PC-9 (cell line): ENCODE measurements around the gene CCNO. TPM values are rescaled to one million over a fixed set of nuclear protein-coding genes. Genes with fewer than 3 reads are reported as not detected.

Source experiments
- BruUV-seq: library from RNA; stranded (reverse); fragments of 400-500 nt; replicated peaks from 2 replicates; lab custom pipeline; 2021; lab: Mats Ljungman, UMichigan
- CTCF ChIA-PET: fragments of 300-600 bp; sonication (Branson Sonifier 250); formaldehyde crosslinking; loops from one replicate; lab custom pipeline; 2022; ENCODE audit warnings: antibody characterized with exemption; lab: Charles Lee
- POLR2A ChIA-PET: fragments of 300-600 bp; sonication (Branson Sonifier 250); formaldehyde crosslinking; loops from one replicate; lab custom pipeline; 2022; ENCODE audit warnings: antibody characterized with exemption; ENCODE audit not compliant: unreplicated experiment; lab: Charles Lee
- DNase-seq, 2 experiments: peaks; one replicate each; pipeline versions ENCODE4 v3.0.0 to v3.0.0-alpha.2; 2015 to 2022; ENCODE audit warnings: mixed read lengths in 1 of 2
- H2AFZ ChIP-seq: fragments of 200-600 bp; sonication (generic); 2 replicates; pipeline ENCODE4 v1.8.1; 2017; ENCODE audit warnings: antibody characterized with exemption
- H3F3A ChIP-seq: fragments of 200-600 bp; sonication (generic); 2 replicates; pipeline ENCODE4 v1.8.1; 2017; ENCODE audit warnings: antibody characterized with exemption, mild to moderate bottlenecking, low read depth; ENCODE audit not compliant: insufficient read depth
- H3K27ac ChIP-seq: fragments of 200-600 bp; sonication (generic); 2 replicates; pipeline ENCODE4 v1.6.1; 2016; ENCODE audit warnings: mixed run types
- H3K27me3 ChIP-seq: fragments of 200-600 bp; sonication (generic); 2 replicates; pipeline ENCODE4 v1.6.1; 2016; ENCODE audit warnings: low read depth, mixed run types; ENCODE audit not compliant: insufficient read depth
- H3K36me3 ChIP-seq: fragments of 200-600 bp; sonication (generic); 2 replicates; pipeline ENCODE4 v1.6.1; 2016; ENCODE audit warnings: low read depth, mixed run types
- H3K4me1 ChIP-seq: fragments of 200-600 bp; sonication (generic); replicated peaks from 2 replicates; pipeline ENCODE4 v1.6.1; 2016; ENCODE audit warnings: mixed run types; ENCODE audit not compliant: insufficient read depth
- H3K4me2 ChIP-seq: fragments of 200-600 bp; sonication (generic); 2 replicates; pipeline ENCODE4 v1.6.1; 2017; ENCODE audit warnings: mixed run types
- H3K4me3 ChIP-seq: fragments of 200-600 bp; sonication (generic); 2 replicates; pipeline ENCODE4 v1.6.1; 2016; ENCODE audit warnings: mixed run types
- H3K79me2 ChIP-seq: fragments of 200-600 bp; sonication (generic); 2 replicates; pipeline ENCODE4 v1.6.1; 2017; ENCODE audit warnings: low read depth, mixed run types
- H3K9me2 ChIP-seq: fragments of 200-600 bp; sonication (generic); 2 replicates; pipeline ENCODE4 v1.8.1; 2017; ENCODE audit warnings: mild to moderate bottlenecking; ENCODE audit not compliant: insufficient read depth
- H3K9me3 ChIP-seq: fragments of 200-600 bp; sonication (generic); 2 replicates; pipeline ENCODE4 v1.8.1; 2016; ENCODE audit warnings: low read depth; ENCODE audit not compliant: insufficient read depth
- H4K20me1 ChIP-seq: fragments of 200-600 bp; sonication (generic); 2 replicates; pipeline ENCODE4 v1.8.1; 2017; ENCODE audit not compliant: insufficient read depth
- CTCF ChIP-seq: fragments of 200-600 bp; sonication (generic); conservative IDR thresholded peaks from 2 replicates; pipeline ENCODE4 v1.6.1; 2017; ENCODE audit warnings: mixed run types, antibody characterized with exemption, mild to moderate bottlenecking, moderate library complexity
- EZH2 ChIP-seq: fragments of 200-600 bp; sonication (generic); IDR thresholded peaks from 2 replicates; pipeline ENCODE4 v1.8.0; 2017; ENCODE audit warnings: antibody characterized with exemption, low read depth
- intact Hi-C: fragments of 100-400 bp; cut with micrococcal nuclease; formaldehyde crosslinking; loops from one replicate; pipeline ENCODE4 v1.10.0; 2022; ENCODE audit not compliant: unreplicated experiment
- total RNA-seq: library from RNA; stranded (reverse); gene quantifications from 2 replicates; pipeline ENCODE4 v1.2.3, GENCODE V29; 2021

CCNO gene
- total RNA-seq, 1 experiment from 2014 or later = 4.7 TPM

GRCh38 chr5:55226934-55227663 is 6.3 kb downstream of the CCNO start, which contains the start of gene MCIDAS:
Gene MCIDAS (minus strand): TSS chr5:55227315. CDS start chr5:55227138, 177 bp downstream.
- peak within 1 kb of the TSS; percentile 80 for H3K4me3 ChIP-seq
- ChIA-PET CTCF (interaction anchor here (0.6 to 0.8 kb wide), 2 partner anchors 43 to 466 kb away, joined by 3 to 4 read pairs; no protein-coding TSS in a partner anchor), POLR2A (no interaction called here)
- H3K9me3 ChIP-seq = no peaks in the 10 kb centered on the region
- H3K9me2 ChIP-seq = no peaks in the 10 kb centered on the region
- peaks cover 14% of the 10 kb centered on the region; the same call in 1 of the 2 replicates for H3F3A ChIP-seq
- H3K79me2 ChIP-seq = no peaks in the 10 kb centered on the region
- H3K4me1 ChIP-seq = peaks cover 14% of the 10 kb centered on the region
- intact Hi-C loops = loop anchor here (2.0 kb wide), 1 partner anchor 54 kb away; the partner anchor contains the start of gene CDC20B
- TF ChIP-seq EZH2 = no peak
- no peak for TF ChIP-seq CTCF
- H3K36me3 ChIP-seq = no peaks in the 10 kb centered on the region
- H2AFZ ChIP-seq = peak within 1 kb of the TSS; percentile 94
- H3K4me2 ChIP-seq = peak within 1 kb of the TSS; percentile 83
- no peaks in the 10 kb centered on the region for H3K27me3 ChIP-seq
- BruUV-seq = no TSS peak
- H3K27ac ChIP-seq = no peak within 1 kb of the TSS
- no peaks in the 10 kb centered on the region for H4K20me1 ChIP-seq
- peak; percentile 40 to 66 for DNase-seq

- no peaks in the 10 kb centered on the region for H3K36me3 ChIP-seq
- no peaks in the 10 kb centered on the region for H3K9me3 ChIP-seq
- H3K9me2 ChIP-seq = no peaks in the 10 kb centered on the region
- H3K4me3 ChIP-seq = peak overlapping the region; percentile 80
- peak; percentile 80 for TF ChIP-seq CTCF
- TF ChIP-seq EZH2 = no peak
- H3K27me3 ChIP-seq = no peaks in the 10 kb centered on the region
- intact Hi-C loops = loop anchor here (2.0 kb wide), 1 partner anchor 53 kb away; the partner anchor contains the start of gene CDC20B
- peak overlapping the region; percentile 94 for H2AFZ ChIP-seq
- H3K27ac ChIP-seq = no peak overlapping the region
- H3K79me2 ChIP-seq = no peaks in the 10 kb centered on the region
- peaks cover 10% of the 10 kb centered on the region; the same call in 1 of the 2 replicates for H3F3A ChIP-seq
- POLR2A ChIA-PET = no interaction called here
- no peaks in the 10 kb centered on the region for H4K20me1 ChIP-seq
- peak overlapping the region; percentile 83 for H3K4me2 ChIP-seq
- H3K4me1 ChIP-seq = peaks cover 12% of the 10 kb centered on the region
- CTCF ChIA-PET = interaction anchor here (0.6 to 0.8 kb wide), 2 partner anchors 42 to 466 kb away, joined by 3 to 4 read pairs; no protein-coding TSS in a partner anchor
- peak; percentile 55 to 65 for DNase-seq
- BruUV-seq = no TSS peak
Measured at GRCh38 chr5:55226027-55226933, 7.1 kb downstream of the CCNO start.

GRCh38 chr5:55225346-55225745 is 8.1 kb downstream of the CCNO start:
- intact Hi-C loops = no loop called here
- TF ChIP-seq EZH2 = no peak
- TF ChIP-seq CTCF = no peak
- POLR2A ChIA-PET = no interaction called here
- no peak overlapping the region for H3K27ac ChIP-seq
- no peaks in the 10 kb centered on the region for H4K20me1 ChIP-seq
- CTCF ChIA-PET = no interaction called here
- H3K9me3 ChIP-seq = no peaks in the 10 kb centered on the region
- H3K79me2 ChIP-seq = no peaks in the 10 kb centered on the region
- BruUV-seq = no TSS peak
- no peak overlapping the region for H3K4me3 ChIP-seq
- H2AFZ ChIP-seq = no peak overlapping the region
- no peaks in the 10 kb centered on the region for H3K27me3 ChIP-seq
- H3K36me3 ChIP-seq = no peaks in the 10 kb centered on the region
- 0 out of 2 replicates have a peak, but pooled peaks cover 4% of the 10 kb centered on the region for H3K4me1 ChIP-seq
- DNase-seq = no peak
- peaks cover 10% of the 10 kb centered on the region; the same call in 1 of the 2 replicates for H3F3A ChIP-seq
- H3K9me2 ChIP-seq = no peaks in the 10 kb centered on the region
- no peak overlapping the region for H3K4me2 ChIP-seq
